ENCODE data around the gene BBC3. TPM values are rescaled to one million over a fixed set of nuclear protein-coding genes. Genes with fewer than 3 reads are reported as not detected.

The BBC3 gene
- total RNA-seq, 1 experiment from 2014 or later, result 49.5 TPM

DNA sequence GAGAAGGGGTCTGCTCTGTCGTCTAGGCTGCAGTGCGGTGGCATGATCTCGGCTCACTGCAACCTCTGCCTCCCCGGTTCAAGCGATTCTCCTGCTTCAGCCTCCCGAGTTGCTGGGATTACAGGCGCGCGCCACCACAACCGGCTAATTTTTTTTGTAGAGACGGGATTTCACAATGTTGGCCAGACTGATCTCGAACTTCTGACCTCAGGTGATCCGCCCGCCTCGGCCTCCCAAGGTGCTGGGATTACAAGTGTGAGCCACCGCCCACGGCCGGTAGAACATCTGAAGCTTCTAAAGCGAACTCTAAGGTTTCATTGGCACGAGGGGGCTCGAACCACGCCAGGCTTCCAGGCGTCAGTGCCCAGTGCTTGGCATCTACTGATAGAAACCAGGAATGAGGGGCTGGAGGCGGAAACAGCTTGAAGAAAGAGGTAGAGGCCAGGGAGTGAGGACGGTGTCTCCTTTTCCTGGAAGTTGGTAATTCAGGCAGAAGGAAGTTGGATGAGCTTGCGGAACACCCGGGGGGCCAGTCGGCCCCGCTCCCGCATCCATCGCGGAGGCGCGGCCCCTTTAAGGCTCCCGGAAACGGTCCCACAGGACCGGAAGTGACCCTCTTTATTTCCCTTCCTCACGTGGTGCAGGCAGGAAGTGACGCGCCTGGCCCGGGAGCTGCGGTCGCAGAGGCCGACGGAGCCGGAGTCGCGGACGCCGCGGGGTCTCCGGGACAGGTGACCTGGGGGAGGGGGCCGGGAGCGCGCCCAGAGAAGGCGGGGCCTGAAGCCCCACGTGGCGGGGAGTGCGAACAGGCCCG is 25.1 kb upstream of the BBC3 start, which contains the start of gene CCDC9 (continued):
- TF ChIP-seq ZBTB21 (CRISPR knock-in tag; IDR thresholded peaks at IDR 0.05; ENCODE audit: borderline replicate concordance) (no peak), SP1 (CRISPR knock-in tag; conservative IDR thresholded peaks at IDR 0.05) (no peak), EMX1 (CRISPR knock-in tag; IDR thresholded peaks at IDR 0.05) (no peak), ZNF425 (CRISPR knock-in tag; conservative IDR thresholded peaks at IDR 0.05) (no peak), TCF7 (CRISPR knock-in tag; IDR thresholded peaks at IDR 0.05; ENCODE audit: low read depth) (no peak), ZNF396 (CRISPR knock-in tag; IDR thresholded peaks at IDR 0.05; ENCODE audit: borderline replicate concordance) (no peak), HMGA2 (CRISPR knock-in tag; IDR thresholded peaks at IDR 0.05) (no peak), OVOL2 (CRISPR knock-in tag; IDR thresholded peaks at IDR 0.05; ENCODE audit: borderline replicate concordance) (no peak), FOXP1 (CRISPR knock-in tag; IDR thresholded peaks at IDR 0.05; ENCODE audit: borderline replicate concordance) (peak; percentile 44; the same call in 1 of the 2 replicates), GABPB1 (CRISPR knock-in tag; IDR thresholded peaks at IDR 0.05) (peak; percentile 59), FOXK1 (CRISPR knock-in tag; IDR thresholded peaks at IDR 0.05) (peak; percentile 95)
- TF ChIP-seq, protein P1, sequence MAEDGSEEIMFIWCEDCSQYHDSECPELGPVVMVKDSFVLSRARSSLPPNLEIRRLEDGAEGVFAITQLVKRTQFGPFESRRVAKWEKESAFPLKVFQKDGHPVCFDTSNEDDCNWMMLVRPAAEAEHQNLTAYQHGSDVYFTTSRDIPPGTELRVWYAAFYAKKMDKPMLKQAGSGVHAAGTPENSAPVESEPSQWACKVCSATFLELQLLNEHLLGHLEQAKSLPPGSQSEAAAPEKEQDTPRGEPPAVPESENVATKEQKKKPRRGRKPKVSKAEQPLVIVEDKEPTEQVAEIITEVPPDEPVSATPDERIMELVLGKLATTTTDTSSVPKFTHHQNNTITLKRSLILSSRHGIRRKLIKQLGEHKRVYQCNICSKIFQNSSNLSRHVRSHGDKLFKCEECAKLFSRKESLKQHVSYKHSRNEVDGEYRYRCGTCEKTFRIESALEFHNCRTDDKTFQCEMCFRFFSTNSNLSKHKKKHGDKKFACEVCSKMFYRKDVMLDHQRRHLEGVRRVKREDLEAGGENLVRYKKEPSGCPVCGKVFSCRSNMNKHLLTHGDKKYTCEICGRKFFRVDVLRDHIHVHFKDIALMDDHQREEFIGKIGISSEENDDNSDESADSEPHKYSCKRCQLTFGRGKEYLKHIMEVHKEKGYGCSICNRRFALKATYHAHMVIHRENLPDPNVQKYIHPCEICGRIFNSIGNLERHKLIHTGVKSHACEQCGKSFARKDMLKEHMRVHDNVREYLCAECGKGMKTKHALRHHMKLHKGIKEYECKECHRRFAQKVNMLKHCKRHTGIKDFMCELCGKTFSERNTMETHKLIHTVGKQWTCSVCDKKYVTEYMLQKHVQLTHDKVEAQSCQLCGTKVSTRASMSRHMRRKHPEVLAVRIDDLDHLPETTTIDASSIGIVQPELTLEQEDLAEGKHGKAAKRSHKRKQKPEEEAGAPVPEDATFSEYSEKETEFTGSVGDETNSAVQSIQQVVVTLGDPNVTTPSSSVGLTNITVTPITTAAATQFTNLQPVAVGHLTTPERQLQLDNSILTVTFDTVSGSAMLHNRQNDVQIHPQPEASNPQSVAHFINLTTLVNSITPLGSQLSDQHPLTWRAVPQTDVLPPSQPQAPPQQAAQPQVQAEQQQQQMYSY (CRISPR knock-in tag; IDR thresholded peaks at IDR 0.05), result no peak
- TF ChIP-seq, protein P2, sequence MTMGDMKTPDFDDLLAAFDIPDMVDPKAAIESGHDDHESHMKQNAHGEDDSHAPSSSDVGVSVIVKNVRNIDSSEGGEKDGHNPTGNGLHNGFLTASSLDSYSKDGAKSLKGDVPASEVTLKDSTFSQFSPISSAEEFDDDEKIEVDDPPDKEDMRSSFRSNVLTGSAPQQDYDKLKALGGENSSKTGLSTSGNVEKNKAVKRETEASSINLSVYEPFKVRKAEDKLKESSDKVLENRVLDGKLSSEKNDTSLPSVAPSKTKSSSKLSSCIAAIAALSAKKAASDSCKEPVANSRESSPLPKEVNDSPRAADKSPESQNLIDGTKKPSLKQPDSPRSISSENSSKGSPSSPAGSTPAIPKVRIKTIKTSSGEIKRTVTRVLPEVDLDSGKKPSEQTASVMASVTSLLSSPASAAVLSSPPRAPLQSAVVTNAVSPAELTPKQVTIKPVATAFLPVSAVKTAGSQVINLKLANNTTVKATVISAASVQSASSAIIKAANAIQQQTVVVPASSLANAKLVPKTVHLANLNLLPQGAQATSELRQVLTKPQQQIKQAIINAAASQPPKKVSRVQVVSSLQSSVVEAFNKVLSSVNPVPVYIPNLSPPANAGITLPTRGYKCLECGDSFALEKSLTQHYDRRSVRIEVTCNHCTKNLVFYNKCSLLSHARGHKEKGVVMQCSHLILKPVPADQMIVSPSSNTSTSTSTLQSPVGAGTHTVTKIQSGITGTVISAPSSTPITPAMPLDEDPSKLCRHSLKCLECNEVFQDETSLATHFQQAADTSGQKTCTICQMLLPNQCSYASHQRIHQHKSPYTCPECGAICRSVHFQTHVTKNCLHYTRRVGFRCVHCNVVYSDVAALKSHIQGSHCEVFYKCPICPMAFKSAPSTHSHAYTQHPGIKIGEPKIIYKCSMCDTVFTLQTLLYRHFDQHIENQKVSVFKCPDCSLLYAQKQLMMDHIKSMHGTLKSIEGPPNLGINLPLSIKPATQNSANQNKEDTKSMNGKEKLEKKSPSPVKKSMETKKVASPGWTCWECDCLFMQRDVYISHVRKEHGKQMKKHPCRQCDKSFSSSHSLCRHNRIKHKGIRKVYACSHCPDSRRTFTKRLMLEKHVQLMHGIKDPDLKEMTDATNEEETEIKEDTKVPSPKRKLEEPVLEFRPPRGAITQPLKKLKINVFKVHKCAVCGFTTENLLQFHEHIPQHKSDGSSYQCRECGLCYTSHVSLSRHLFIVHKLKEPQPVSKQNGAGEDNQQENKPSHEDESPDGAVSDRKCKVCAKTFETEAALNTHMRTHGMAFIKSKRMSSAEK (CRISPR knock-in tag; IDR thresholded peaks at IDR 0.05; ENCODE audit: borderline replicate concordance), result no peak
- TF ChIP-seq, protein P3, sequence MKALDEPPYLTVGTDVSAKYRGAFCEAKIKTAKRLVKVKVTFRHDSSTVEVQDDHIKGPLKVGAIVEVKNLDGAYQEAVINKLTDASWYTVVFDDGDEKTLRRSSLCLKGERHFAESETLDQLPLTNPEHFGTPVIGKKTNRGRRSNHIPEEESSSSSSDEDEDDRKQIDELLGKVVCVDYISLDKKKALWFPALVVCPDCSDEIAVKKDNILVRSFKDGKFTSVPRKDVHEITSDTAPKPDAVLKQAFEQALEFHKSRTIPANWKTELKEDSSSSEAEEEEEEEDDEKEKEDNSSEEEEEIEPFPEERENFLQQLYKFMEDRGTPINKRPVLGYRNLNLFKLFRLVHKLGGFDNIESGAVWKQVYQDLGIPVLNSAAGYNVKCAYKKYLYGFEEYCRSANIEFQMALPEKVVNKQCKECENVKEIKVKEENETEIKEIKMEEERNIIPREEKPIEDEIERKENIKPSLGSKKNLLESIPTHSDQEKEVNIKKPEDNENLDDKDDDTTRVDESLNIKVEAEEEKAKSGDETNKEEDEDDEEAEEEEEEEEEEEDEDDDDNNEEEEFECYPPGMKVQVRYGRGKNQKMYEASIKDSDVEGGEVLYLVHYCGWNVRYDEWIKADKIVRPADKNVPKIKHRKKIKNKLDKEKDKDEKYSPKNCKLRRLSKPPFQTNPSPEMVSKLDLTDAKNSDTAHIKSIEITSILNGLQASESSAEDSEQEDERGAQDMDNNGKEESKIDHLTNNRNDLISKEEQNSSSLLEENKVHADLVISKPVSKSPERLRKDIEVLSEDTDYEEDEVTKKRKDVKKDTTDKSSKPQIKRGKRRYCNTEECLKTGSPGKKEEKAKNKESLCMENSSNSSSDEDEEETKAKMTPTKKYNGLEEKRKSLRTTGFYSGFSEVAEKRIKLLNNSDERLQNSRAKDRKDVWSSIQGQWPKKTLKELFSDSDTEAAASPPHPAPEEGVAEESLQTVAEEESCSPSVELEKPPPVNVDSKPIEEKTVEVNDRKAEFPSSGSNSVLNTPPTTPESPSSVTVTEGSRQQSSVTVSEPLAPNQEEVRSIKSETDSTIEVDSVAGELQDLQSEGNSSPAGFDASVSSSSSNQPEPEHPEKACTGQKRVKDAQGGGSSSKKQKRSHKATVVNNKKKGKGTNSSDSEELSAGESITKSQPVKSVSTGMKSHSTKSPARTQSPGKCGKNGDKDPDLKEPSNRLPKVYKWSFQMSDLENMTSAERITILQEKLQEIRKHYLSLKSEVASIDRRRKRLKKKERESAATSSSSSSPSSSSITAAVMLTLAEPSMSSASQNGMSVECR (CRISPR knock-in tag; IDR thresholded peaks at IDR 0.05; ENCODE audit: borderline replicate concordance), result peak; percentile 68; the same call in 1 of the 2 replicates
- TF ChIP-seq, protein P4, sequence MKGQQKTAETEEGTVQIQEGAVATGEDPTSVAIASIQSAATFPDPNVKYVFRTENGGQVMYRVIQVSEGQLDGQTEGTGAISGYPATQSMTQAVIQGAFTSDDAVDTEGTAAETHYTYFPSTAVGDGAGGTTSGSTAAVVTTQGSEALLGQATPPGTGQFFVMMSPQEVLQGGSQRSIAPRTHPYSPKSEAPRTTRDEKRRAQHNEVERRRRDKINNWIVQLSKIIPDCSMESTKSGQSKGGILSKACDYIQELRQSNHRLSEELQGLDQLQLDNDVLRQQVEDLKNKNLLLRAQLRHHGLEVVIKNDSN (CRISPR knock-in tag; IDR thresholded peaks at IDR 0.05), result peak; percentile 98
- TF ChIP-seq, protein P5, sequence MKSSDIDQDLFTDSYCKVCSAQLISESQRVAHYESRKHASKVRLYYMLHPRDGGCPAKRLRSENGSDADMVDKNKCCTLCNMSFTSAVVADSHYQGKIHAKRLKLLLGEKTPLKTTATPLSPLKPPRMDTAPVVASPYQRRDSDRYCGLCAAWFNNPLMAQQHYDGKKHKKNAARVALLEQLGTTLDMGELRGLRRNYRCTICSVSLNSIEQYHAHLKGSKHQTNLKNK (CRISPR knock-in tag; IDR thresholded peaks at IDR 0.05), result no peak
- TF ChIP-seq, protein P6, sequence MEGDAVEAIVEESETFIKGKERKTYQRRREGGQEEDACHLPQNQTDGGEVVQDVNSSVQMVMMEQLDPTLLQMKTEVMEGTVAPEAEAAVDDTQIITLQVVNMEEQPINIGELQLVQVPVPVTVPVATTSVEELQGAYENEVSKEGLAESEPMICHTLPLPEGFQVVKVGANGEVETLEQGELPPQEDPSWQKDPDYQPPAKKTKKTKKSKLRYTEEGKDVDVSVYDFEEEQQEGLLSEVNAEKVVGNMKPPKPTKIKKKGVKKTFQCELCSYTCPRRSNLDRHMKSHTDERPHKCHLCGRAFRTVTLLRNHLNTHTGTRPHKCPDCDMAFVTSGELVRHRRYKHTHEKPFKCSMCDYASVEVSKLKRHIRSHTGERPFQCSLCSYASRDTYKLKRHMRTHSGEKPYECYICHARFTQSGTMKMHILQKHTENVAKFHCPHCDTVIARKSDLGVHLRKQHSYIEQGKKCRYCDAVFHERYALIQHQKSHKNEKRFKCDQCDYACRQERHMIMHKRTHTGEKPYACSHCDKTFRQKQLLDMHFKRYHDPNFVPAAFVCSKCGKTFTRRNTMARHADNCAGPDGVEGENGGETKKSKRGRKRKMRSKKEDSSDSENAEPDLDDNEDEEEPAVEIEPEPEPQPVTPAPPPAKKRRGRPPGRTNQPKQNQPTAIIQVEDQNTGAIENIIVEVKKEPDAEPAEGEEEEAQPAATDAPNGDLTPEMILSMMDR (IDR thresholded peaks at IDR 0.05), result no peak

All from WTC11 (cell line).